ENCODE results near the gene FLCN.

Gene FLCN

DNA sequence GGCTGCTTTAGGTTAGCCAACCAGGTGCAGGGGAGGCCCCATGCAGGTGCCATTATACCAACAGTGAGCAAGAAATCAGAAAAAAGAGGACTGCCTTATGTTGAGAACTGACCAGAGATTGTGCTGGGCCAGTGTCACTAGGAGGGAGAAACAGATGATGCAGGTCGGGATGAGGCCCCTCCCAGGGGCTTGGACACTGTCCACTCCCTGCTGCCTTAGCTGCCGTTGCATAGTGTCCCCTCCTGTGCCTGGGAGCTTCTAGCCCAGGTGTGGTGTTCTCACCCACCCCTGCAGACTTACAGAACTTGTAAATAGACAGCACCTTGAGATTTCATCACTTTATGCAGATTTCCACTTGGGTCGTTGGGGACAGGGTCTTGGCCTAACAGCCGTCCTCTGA is 67.6 kb downstream of the FLCN start:
- no peak for DNase-seq

DNA sequence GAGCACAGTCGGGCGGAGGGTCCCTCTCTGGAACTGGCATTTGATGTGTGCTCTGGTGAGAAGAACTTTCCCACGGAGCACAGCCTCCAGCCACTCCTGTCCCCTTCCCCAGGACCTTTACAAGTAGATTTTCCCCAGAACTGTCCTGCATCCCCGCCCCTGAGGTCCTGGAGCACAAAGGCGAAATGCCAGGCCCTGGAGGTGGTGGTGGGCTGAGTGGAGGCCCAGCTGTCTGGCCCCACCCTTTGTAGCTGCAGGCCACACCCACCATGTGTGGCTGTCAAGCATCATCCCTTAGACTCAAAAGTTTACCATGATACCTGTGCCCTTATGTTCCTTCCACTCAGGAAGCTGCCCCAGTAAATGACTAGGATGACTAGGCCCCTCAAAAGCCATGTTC is 68.6 kb downstream of the FLCN start:
- DNase-seq, result no peak

DNA sequence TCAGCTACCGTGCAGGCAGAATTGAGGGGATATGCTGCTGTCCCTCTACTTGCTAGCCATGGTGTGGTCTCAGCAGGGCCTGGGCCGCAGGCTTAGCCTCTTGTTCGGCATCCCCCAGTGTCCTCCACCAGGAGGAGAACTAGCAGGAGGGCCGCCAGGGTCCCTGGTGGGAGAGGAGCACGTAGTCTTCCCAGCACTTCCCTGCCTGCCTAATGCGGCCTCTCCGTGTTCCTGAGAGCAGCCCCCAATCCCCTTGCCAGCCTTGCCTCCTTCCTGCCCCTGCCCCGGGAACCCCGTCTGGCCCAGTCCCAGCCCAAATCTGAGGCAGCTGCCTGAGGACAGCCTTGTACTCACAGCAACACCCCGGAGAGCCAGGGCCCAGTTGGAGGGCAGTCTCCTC is 69.0 kb downstream of the FLCN start:
- no peak for DNase-seq

DNA sequence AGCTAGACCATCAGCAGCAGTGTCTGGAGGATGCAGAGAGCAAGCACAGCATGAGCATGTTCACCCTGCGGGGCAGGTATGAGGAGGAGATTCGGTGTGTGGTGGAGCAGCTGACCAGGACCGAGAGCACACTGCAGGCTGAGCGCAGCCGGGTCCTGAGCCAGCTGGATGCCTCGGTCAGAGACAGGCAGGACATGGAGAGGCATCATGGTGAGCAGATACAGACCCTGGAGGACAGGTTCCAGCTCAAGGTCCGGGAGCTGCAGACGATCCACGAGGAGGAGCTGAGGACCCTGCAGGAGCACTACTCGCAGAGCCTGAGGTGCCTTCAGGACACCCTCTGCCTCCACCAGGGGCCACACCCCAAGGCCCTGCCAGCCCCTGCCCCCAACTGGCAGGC is 69.6 kb downstream of the FLCN start:
- no peak for DNase-seq

DNA sequence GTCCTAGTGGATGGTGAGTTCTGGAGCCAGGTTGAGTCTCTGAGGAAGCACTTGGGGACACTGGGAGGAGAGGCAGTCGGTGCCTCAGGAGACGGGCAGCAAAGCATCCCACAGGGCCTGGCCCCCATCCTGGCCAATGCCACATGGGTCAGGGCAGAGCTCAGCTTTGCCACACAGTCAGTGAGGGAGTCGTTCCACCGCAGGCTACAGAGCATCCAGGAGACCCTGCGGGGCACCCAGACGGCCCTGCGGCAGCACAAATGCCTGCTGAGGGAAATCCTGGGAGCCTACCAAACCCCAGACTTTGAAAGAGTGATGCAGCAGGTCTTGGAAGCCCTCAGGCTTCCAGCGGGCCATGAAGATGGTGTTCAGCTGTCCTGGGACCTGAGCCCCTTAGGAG is 70.5 kb downstream of the FLCN start:
- no peak for DNase-seq

DNA sequence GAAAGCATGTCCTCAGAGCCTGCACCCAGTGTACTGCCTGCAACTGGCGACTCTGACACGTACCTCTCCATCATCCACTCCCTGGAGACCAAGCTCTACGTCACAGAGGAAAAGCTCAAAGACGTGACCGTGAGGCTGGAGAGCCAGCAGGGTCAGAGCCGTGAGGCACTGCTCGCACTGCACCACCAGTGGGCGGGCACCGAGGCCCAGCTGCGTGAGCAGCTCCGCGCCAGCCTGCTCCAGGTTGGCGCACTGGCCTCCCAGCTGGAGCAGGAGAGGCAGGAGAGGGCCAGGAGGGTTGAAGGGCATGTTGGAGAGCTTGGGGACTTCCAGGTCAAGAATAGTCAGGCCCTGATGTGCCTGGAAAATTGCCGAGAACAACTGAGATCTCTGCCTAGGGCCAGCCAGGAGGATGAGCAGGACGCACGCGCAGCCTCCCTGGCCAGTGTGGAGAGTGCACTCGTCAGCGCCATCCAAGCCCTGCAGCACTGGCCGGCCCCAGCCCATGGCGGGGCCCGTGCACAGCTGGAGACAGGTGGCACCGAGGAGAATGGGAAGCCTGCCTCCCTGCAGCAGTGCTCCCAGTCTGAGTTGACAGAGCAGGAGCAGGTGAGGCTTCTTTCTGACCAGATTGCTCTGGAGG is 71.2 kb downstream of the FLCN start:
- DNase-seq, result no peak

DNA sequence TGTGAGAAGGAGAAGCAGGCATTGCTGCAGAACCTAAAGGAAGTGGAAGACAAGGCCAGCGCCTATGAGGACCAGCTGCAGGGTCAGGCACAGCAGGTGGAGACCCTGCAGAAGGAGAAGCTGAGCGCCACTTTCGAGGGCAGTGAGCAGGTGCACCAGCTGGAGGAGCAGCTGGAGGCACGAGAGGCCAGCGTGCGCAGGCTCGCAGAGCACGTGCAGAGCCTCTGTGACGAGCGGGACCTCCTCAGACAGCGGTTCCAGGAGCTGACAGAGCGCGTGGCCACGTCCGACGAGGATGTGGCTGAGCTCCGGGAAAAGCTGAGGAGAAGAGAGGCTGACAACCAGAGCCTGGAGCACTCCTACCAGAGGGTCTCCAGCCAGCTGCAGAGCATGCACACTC is 72.3 kb downstream of the FLCN start:
- no peak for DNase-seq

DNA sequence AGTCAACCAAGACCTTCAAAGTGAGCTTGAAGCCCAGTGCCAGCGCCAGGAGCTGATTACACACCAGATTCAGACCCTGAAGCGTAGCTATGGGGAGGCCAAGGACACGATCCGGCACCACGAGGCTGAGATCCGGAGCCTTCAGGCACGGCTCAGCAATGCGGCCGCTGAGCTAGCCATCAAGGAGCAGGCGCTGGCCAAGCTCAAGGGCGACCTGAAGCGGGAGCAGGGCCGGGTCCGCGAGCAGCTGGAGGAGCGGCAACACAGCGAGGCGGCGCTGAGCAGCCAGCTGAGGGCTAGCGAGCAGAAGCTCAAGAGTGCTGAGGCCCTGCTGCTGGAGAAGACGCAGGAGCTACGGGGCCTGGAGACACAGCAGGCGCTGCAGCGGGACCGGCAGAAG is 72.8 kb downstream of the FLCN start:
- no peak for DNase-seq
